ENCODE data around the gene ZNF224.
"Not testable (repeated sequence)": the region's sequence is repeated elsewhere in the genome, so short reads cannot be mapped to it uniquely, and the experiment has no call there.

The ZNF224 gene

GRCh38 chr19:44113784-44114390 is 19.7 kb downstream of the ZNF224 start:
- DNase-seq (ENCODE audit: extremely low spot score, insufficient read length, low read depth) (no peak), FAIRE-seq (no peak)

DNA sequence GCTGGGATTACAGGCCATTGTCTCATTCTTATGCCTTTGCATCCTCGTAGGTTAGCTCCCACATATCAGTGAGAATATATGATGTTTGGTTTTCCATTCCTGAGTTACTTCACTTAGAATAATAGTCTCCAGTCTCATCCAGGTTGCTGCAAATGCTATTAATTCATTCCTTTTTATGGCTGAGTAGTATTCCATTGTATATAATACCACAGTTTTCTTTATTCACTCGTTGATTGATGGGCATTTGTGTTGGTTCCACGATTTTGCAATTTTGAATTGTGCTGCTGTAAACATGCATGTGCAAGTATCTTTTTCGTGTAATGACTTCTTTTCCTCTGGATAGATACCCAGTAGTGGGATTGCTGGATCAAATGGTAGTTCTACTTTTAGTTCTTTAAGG is 27.0 kb downstream of the ZNF224 start:
- DNase-seq (ENCODE audit: extremely low spot score, insufficient read length, low read depth); FAIRE-seq: not testable (repeated sequence)

GRCh38 chr19:44131955-44132354 is 37.8 kb downstream of the ZNF224 start:
- no peak for FAIRE-seq
- DNase-seq (ENCODE audit: extremely low spot score, insufficient read length, low read depth), result no peak

GRCh38 chr19:44141191-44142058 is 47.3 kb downstream of the ZNF224 start, which contains the start of gene ZNF234:
TSS of gene ZNF234 (plus strand) at chr19:44141554. CDS start at chr19:44144633, 3,079 bp downstream.
- peak; percentile 62 for DNase-seq (ENCODE audit: extremely low spot score, insufficient read length, low read depth)
- FAIRE-seq, result peak; percentile 81

GRCh38 chr19:44142059-44142433 is 47.9 kb downstream of the ZNF224 start:
- FAIRE-seq, result no peak
- DNase-seq (ENCODE audit: extremely low spot score, insufficient read length, low read depth), result no peak

GRCh38 chr19:44149776-44150175 is 55.6 kb downstream of the ZNF224 start:
- FAIRE-seq (no peak), DNase-seq (ENCODE audit: extremely low spot score, insufficient read length, low read depth) (no peak)

DNA sequence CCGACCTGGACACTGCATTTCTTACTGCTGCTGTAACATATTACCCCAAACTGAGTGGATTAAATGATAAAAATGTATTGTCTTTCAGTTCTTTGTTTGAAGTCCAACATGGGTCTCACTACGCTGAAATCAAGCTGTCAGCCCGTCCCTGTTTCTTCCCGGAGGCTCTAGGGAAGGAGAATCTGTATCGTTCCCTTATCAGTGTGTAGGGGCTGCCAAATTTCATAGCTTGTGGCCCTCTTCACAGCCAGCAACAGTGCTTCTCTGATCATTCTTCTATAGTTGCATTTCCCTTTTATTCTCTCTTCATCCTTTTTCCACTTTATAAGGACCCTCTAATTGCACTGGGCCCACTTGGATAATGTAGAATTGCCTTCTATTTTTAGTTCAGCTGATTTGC is 57.3 kb downstream of the ZNF224 start:
- FAIRE-seq (no peak), DNase-seq (ENCODE audit: extremely low spot score, insufficient read length, low read depth) (no peak)

- FAIRE-seq (no peak), DNase-seq (ENCODE audit: extremely low spot score, insufficient read length, low read depth) (no peak)
Observed at GRCh38 chr19:44156475-44156874, 62.3 kb downstream of the ZNF224 start.

Data from GM18507 (cell line).